ENCODE data around the gene LTA.

GRCh38 chr6:31592396-31592771, 20.3 kb downstream of the LTA start:
- TF ChIP-seq EP300 (conservative IDR thresholded peaks at IDR 0.05; ENCODE audit: poor library complexity, severe bottlenecking) (no peak), CTCF (IDR thresholded peaks at IDR 0.05; ENCODE audit: poor library complexity, severe bottlenecking) (no peak), EZH2 (IDR thresholded peaks at IDR 0.05; ENCODE audit: borderline replicate concordance, insufficient read depth, low read length, poor library complexity, severe bottlenecking) (no peak), MXI1 (conservative IDR thresholded peaks at IDR 0.05; ENCODE audit: poor library complexity, severe bottlenecking) (no peak), TAF1 (IDR thresholded peaks at IDR 0.05; ENCODE audit: low read depth) (no peak), RAD21 (conservative IDR thresholded peaks at IDR 0.05) (no peak), POLR2AphosphoS5 (IDR thresholded peaks at IDR 0.05) (no peak)

All from neural cell (in vitro differentiated cells).